ENCODE measurements around the gene MOV10. TPM values are rescaled to one million over a fixed set of nuclear protein-coding genes. Genes with fewer than 3 reads are reported as not detected.
A peak's percentile ranks its signal among the peaks of the same experiment; 100 is the strongest.

Gene MOV10
- total RNA-seq, 5 donors from 2014 or later (not counting 1 experiment from before 2014, with no cell fraction given): 71.0 to 103 (median 86.1) TPM

GRCh38 chr1:112715264-112716053 is 41.0 kb downstream of the MOV10 start, which contains the start of gene PPM1J:
Gene PPM1J (minus strand): TSS chr1:112715332. CDS start chr1:112715301, 31 bp downstream.
- WGBS (ENCODE audit: insufficient coverage): 0% methylated on average over 22 of the region's 51 CpGs
- no peak within 1 kb of the TSS for H3K27ac ChIP-seq (ENCODE audit: low read length)
- ChIA-PET CTCF (interaction anchor here (0.6 to 3.2 kb wide), 30 partner anchors 8 to 1232 kb away, joined by 3 to 22 read pairs (median 4); partner anchors contain the start of genes LRIG2 (in 2 of the 2), MOV10 (in 2 of the 2), CAPZA1 (in 1 of the 2) and HIPK1 (in 1 of the 2)), POLR2A (interaction anchor here (0.6 to 1.3 kb wide), 4 partner anchors 11 to 402 kb away, joined by 3 to 4 read pairs (median 3); no protein-coding TSS in a partner anchor)
- H3K27ac Mint-ChIP-seq: peak within 1 kb of the TSS in 1 of 2 donors; percentile 34
- H3K4me3 ChIP-seq (ENCODE audit: control insufficient read depth in 1 of 2, extremely low read depth in 1 of 2, low read length in 1 of 2): peak within 1 kb of the TSS; percentile 55 to 83
- no peaks in the 10 kb centered on the region for H3K36me3 Mint-ChIP-seq
- ATAC-seq (replicated peaks in 1 of 4) (peak; percentile 83 to 85 (median 84)), DNase-seq (peak; percentile 72 to 98 (median 87))
- peaks cover 6 to 11% of the 10 kb centered on the region in 2 donors for H3K27me3 Mint-ChIP-seq
- peaks cover 19 to 31% (median 20%) of the 10 kb centered on the region in 3 donors for H3K4me1 Mint-ChIP-seq
- peaks cover 2 to 47% of the 10 kb centered on the region in 2 experiments for H3K27me3 ChIP-seq (replicated peaks in 1 of 2; ENCODE audit: control insufficient read depth in 2 of 2, extremely low read depth in 1 of 2, insufficient read depth in 2 of 2, low read length in 1 of 2)
- H3K36me3 ChIP-seq (ENCODE audit: control insufficient read depth in 2 of 2, extremely low read depth in 1 of 2, insufficient read depth in 1 of 2, low read length in 1 of 2): no peaks in the 10 kb centered on the region
- no peaks in the 10 kb centered on the region for H3K9me3 ChIP-seq
- H3K4me3 Mint-ChIP-seq: peak within 1 kb of the TSS; percentile 84 to 87 (median 86)
- peaks cover 6 to 31% of the 10 kb centered on the region in 2 experiments for H3K4me1 ChIP-seq (ENCODE audit: control insufficient read depth in 1 of 2, extremely low read depth in 1 of 2, insufficient read depth in 2 of 2, low read length in 2 of 2)
- H3K9me3 Mint-ChIP-seq: no peaks in the 10 kb centered on the region

GRCh38 chr1:112716133-112716720 is 41.8 kb downstream of the MOV10 start:
- Mint-ChIP-seq H3K4me1 (peaks cover 19 to 31% (median 20%) of the 10 kb centered on the region in 3 donors), H3K27me3 (peaks cover 6 to 11% of the 10 kb centered on the region in 2 donors), H3K36me3 (no peaks in the 10 kb centered on the region), H3K9me3 (no peaks in the 10 kb centered on the region), H3K27ac (peak overlapping the region in 1 of 2 donors; percentile 34), H3K4me3 (peak overlapping the region; percentile 84 to 87 (median 86))
- Histone ChIP-seq H3K9me3 (no peaks in the 10 kb centered on the region), H3K27me3 (replicated peaks in 1 of 2; ENCODE audit: control insufficient read depth in 2 of 2, extremely low read depth in 1 of 2, insufficient read depth in 2 of 2, low read length in 1 of 2) (peaks cover 2 to 49% of the 10 kb centered on the region in 2 experiments), H3K27ac (ENCODE audit: low read length) (no peak overlapping the region), H3K4me1 (ENCODE audit: control insufficient read depth in 1 of 2, extremely low read depth in 1 of 2, insufficient read depth in 2 of 2, low read length in 2 of 2) (peaks cover 6 to 31% of the 10 kb centered on the region in 2 experiments), H3K36me3 (ENCODE audit: control insufficient read depth in 2 of 2, extremely low read depth in 1 of 2, insufficient read depth in 1 of 2, low read length in 1 of 2) (no peaks in the 10 kb centered on the region), H3K4me3 (ENCODE audit: control insufficient read depth in 1 of 2, extremely low read depth in 1 of 2, low read length in 1 of 2) (peak overlapping the region; percentile 55 to 83)
- 24% methylated on average over 8 of the region's 13 CpGs for WGBS (ENCODE audit: insufficient coverage)
- POLR2A ChIA-PET: interaction anchor here (0.6 to 1.0 kb wide), 2 partner anchors 98 to 357 kb away, joined by 3 read pairs; partner anchors contain the start of gene LRIG2 (in 1 of the 2)
- peak; percentile 24 to 46 (median 36) for ATAC-seq (replicated peaks in 1 of 4)
- CTCF ChIA-PET: interaction anchor here (0.6 to 3.2 kb wide), 27 partner anchors 8 to 1308 kb away, joined by 3 to 22 read pairs (median 4); partner anchors contain the start of genes LRIG2 (in 2 of the 2), HIPK1 (in 1 of the 2) and SLC16A1 (in 1 of the 2)
- peak; percentile 45 to 92 (median 67) for DNase-seq

DNA sequence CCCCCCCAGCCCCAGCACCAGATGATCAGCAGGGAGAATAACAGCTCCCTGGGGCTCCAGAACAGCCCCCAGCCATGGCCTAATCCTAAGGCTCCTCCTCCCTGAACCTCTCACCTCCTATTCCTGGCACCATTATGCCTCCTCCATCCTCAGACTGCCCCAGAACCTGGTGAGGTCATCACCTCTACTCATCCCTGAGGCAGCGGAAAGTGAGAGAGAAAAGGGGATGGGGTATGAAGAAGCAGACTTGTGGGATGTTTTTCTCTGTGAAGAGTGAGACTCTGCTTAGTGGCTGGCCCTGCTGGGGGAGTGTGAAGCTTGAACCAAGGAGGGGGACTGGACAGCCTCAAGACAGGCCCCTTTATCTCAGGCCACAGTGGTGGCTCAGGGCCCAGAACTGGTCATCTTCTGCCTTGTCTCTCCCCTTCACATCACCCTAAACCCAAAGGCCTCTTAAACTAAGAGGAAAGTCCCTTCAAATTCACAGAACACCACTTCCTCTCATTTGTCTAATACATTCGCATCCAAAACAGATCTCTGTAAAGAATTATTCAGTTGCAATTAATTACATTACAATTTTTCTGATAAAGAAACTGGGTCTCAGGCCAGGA is 42.9 kb downstream of the MOV10 start:
- WGBS (ENCODE audit: insufficient coverage): no CpG with 5 or more reads among the region's 2 CpGs
- no peaks in the 10 kb centered on the region for H3K9me3 Mint-ChIP-seq
- POLR2A ChIA-PET: interaction anchor here in 1 of 2 donors (1.0 kb wide), 1 partner anchor 355 kb away, joined by 3 read pairs; the partner anchor contains the start of gene LRIG2

GRCh38 chr1:112718691-112719418 is 44.4 kb downstream of the MOV10 start:
- peak; percentile 42 to 82 (median 64) for DNase-seq
- Histone ChIP-seq H3K27ac (ENCODE audit: low read length) (no peak overlapping the region), H3K27me3 (replicated peaks in 1 of 2; ENCODE audit: control insufficient read depth in 2 of 2, extremely low read depth in 1 of 2, insufficient read depth in 2 of 2, low read length in 1 of 2) (peaks cover 2 to 52% of the 10 kb centered on the region in 2 experiments), H3K9me3 (no peaks in the 10 kb centered on the region), H3K4me3 (ENCODE audit: control insufficient read depth in 1 of 2, extremely low read depth in 1 of 2, low read length in 1 of 2) (peak overlapping the region in 1 of 2 donors; percentile 2), H3K4me1 (ENCODE audit: control insufficient read depth in 1 of 2, extremely low read depth in 1 of 2, insufficient read depth in 2 of 2, low read length in 2 of 2) (peaks cover 10 to 44% of the 10 kb centered on the region in 2 experiments), H3K36me3 (ENCODE audit: control insufficient read depth in 2 of 2, extremely low read depth in 1 of 2, insufficient read depth in 1 of 2, low read length in 1 of 2) (no peaks in the 10 kb centered on the region)
- WGBS (ENCODE audit: insufficient coverage): 20% methylated on average over 43 of the region's 44 CpGs
- Mint-ChIP-seq H3K9me3 (no peaks in the 10 kb centered on the region), H3K4me1 (peaks cover 25 to 39% (median 27%) of the 10 kb centered on the region in 3 donors), H3K27ac (peak overlapping the region; percentile 39 to 52), H3K36me3 (no peaks in the 10 kb centered on the region), H3K4me3 (peak overlapping the region in 1 of 3 donors; percentile 37), H3K27me3 (peaks cover 4 to 15% of the 10 kb centered on the region in 2 donors)
- peak; percentile 14 to 22 (median 20) for ATAC-seq (replicated peaks in 1 of 4)
- ChIA-PET POLR2A (interaction anchor here in 1 of 2 donors (0.6 kb wide), 1 partner anchor 100 kb away, joined by 3 read pairs; the partner anchor contains the start of gene ST7L), CTCF (interaction anchor here (0.5 to 3.2 kb wide), 9 partner anchors 8 to 1216 kb away, joined by 3 to 16 read pairs (median 4); partner anchors contain the start of gene LRIG2 (in 1 of the 2))

More for the DNA sequence above, 42.9 kb downstream of the MOV10 start:
- Mint-ChIP-seq H3K27me3 (peaks cover 6 to 14% of the 10 kb centered on the region in 2 donors), H3K4me1 (peaks cover 20 to 32% (median 20%) of the 10 kb centered on the region in 3 donors), H3K36me3 (no peaks in the 10 kb centered on the region), H3K27ac (no peak overlapping the region), H3K4me3 (no peak overlapping the region)
- Histone ChIP-seq H3K36me3 (ENCODE audit: control insufficient read depth in 2 of 2, extremely low read depth in 1 of 2, insufficient read depth in 1 of 2, low read length in 1 of 2) (no peaks in the 10 kb centered on the region), H3K4me1 (ENCODE audit: control insufficient read depth in 1 of 2, extremely low read depth in 1 of 2, insufficient read depth in 2 of 2, low read length in 2 of 2) (peaks cover 6 to 34% of the 10 kb centered on the region in 2 experiments), H3K27me3 (replicated peaks in 1 of 2; ENCODE audit: control insufficient read depth in 2 of 2, extremely low read depth in 1 of 2, insufficient read depth in 2 of 2, low read length in 1 of 2) (peaks cover 2 to 48% of the 10 kb centered on the region in 2 experiments), H3K4me3 (ENCODE audit: control insufficient read depth in 1 of 2, extremely low read depth in 1 of 2, low read length in 1 of 2) (no peak overlapping the region), H3K27ac (ENCODE audit: low read length) (no peak overlapping the region), H3K9me3 (no peaks in the 10 kb centered on the region)
- ATAC-seq (replicated peaks in 1 of 4): no peak
- CTCF ChIA-PET: interaction anchor here (0.8 to 3.2 kb wide), 5 partner anchors 86 to 736 kb away, joined by 3 to 22 read pairs (median 4); partner anchors contain the start of gene LRIG2 (in 1 of the 2)
- DNase-seq: no peak

DNA sequence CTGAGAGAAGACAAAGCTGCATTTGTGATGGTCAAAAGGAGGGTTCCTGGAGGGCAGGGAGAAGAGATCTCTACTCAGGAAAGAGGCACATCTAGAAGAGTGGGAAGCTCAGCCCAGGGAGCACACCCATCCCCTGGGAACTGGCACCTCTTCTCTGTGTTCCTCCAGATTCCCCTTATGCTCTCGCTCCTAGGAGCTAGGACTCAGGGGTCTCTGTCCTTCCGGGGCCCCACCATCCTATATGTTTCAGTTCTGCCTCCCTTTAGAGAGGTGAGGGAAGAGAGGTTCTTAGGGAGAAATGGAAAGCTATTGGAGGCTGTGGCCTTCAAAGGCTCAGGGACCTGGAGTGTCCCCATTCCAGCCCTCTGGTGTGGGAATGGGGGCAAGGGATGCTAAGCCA is 45.2 kb downstream of the MOV10 start:
- Histone ChIP-seq H3K4me3 (ENCODE audit: control insufficient read depth in 1 of 2, extremely low read depth in 1 of 2, low read length in 1 of 2) (no peak overlapping the region), H3K27me3 (replicated peaks in 1 of 2; ENCODE audit: control insufficient read depth in 2 of 2, extremely low read depth in 1 of 2, insufficient read depth in 2 of 2, low read length in 1 of 2) (peaks cover 2 to 47% of the 10 kb centered on the region in 2 experiments), H3K36me3 (ENCODE audit: control insufficient read depth in 2 of 2, extremely low read depth in 1 of 2, insufficient read depth in 1 of 2, low read length in 1 of 2) (no peaks in the 10 kb centered on the region), H3K4me1 (ENCODE audit: control insufficient read depth in 1 of 2, extremely low read depth in 1 of 2, insufficient read depth in 2 of 2, low read length in 2 of 2) (peaks cover 10 to 36% of the 10 kb centered on the region in 2 experiments), H3K9me3 (no peaks in the 10 kb centered on the region), H3K27ac (ENCODE audit: low read length) (no peak overlapping the region)
- ChIA-PET CTCF (interaction anchor here (0.8 to 1.4 kb wide), 6 partner anchors 9 to 353 kb away, joined by 3 to 6 read pairs (median 4); partner anchors contain the start of gene LRIG2 (in 1 of the 2)), POLR2A (no interaction called here)
- Mint-ChIP-seq H3K4me1 (peaks cover 18 to 31% (median 24%) of the 10 kb centered on the region in 3 donors), H3K27ac (no peak overlapping the region), H3K27me3 (peaks cover 3 to 14% of the 10 kb centered on the region in 2 donors), H3K4me3 (no peak overlapping the region), H3K36me3 (no peaks in the 10 kb centered on the region), H3K9me3 (no peaks in the 10 kb centered on the region)
- WGBS (ENCODE audit: insufficient coverage): no CpG with 5 or more reads among the region's 2 CpGs
- no peak for DNase-seq
- no peak for ATAC-seq (replicated peaks in 1 of 4)

All from T-cell (primary cell).